Measurements from ENCODE around the gene SECTM1.

SECTM1 gene

GRCh38 chr17:82328141-82328993 lies 5.2 kb downstream of the SECTM1 start:
- no peak for DNase-seq (ENCODE audit: low spot score)

GRCh38 chr17:82327757-82328140 lies 5.8 kb downstream of the SECTM1 start:
- DNase-seq (ENCODE audit: low spot score) = no peak

- DNase-seq (ENCODE audit: low spot score) = no peak
Observed at GRCh38 chr17:82327289-82327688, 6.3 kb downstream of the SECTM1 start.

GRCh38 chr17:82325286-82326180 lies 8.0 kb downstream of the SECTM1 start:
- no peak for DNase-seq (ENCODE audit: low spot score)

GRCh38 chr17:82324566-82325285 lies 8.8 kb downstream of the SECTM1 start:
- no peak for DNase-seq (ENCODE audit: low spot score)

- DNase-seq (ENCODE audit: low spot score) = no peak
Observed at GRCh38 chr17:82323514-82324234, 9.9 kb downstream of the SECTM1 start.

GRCh38 chr17:82322526-82323453 lies 10.8 kb downstream of the SECTM1 start:
- no peak for DNase-seq (ENCODE audit: low spot score)

- no peak for DNase-seq (ENCODE audit: low spot score)
Observed at GRCh38 chr17:82321947-82322466, 11.6 kb downstream of the SECTM1 start.

GRCh38 chr17:82320956-82321927 lies 12.3 kb downstream of the SECTM1 start:
- DNase-seq (ENCODE audit: low spot score) = no peak

GRCh38 chr17:82320140-82320840 lies 13.3 kb downstream of the SECTM1 start:
- no peak for DNase-seq (ENCODE audit: low spot score)

- DNase-seq (ENCODE audit: low spot score) = no peak
Observed at GRCh38 chr17:82319619-82320062, 13.9 kb downstream of the SECTM1 start.

GRCh38 chr17:82318772-82319606 lies 14.6 kb downstream of the SECTM1 start:
- no peak for DNase-seq (ENCODE audit: low spot score)

- DNase-seq (ENCODE audit: low spot score) = no peak
Observed at GRCh38 chr17:82318169-82318498, 15.4 kb downstream of the SECTM1 start.

- no peak for DNase-seq (ENCODE audit: low spot score)
Observed at GRCh38 chr17:82317394-82318168, 16.0 kb downstream of the SECTM1 start, which contains the start of gene CD7. Gene CD7 (minus strand): TSS chr17:82317608. CDS start chr17:82317495, 113 bp downstream.

- DNase-seq (ENCODE audit: low spot score) = no peak
Observed at GRCh38 chr17:82316651-82317393, 16.7 kb downstream of the SECTM1 start.

Data from kidney tubule cell (primary cell).